ENCODE measurements around the gene KIF1A.

Gene KIF1A

GRCh38 chr2:240714747-240715725, 105.0 kb downstream of the KIF1A start:
- TF ChIP-seq JUND (IDR thresholded peaks at IDR 0.05; ENCODE audit: low read depth) = no peak
- peak in 1 of 2 experiments; percentile 15 for DNase-seq (ENCODE audit: low read depth in 1 of 2, low spot score in 1 of 2)
- in situ Hi-C loops (cut with HindIII; ENCODE audit: low pct_unique_long_range_greater_than_20kb, low sequenced_read_pairs) = no loop called here

GRCh38 chr2:240713928-240714746, 105.9 kb downstream of the KIF1A start:
- in situ Hi-C loops (cut with HindIII; ENCODE audit: low pct_unique_long_range_greater_than_20kb, low sequenced_read_pairs) = no loop called here
- TF ChIP-seq JUND (IDR thresholded peaks at IDR 0.05; ENCODE audit: low read depth) = no peak
- DNase-seq (ENCODE audit: low read depth in 1 of 2, low spot score in 1 of 2) = no peak

GRCh38 chr2:240713071-240713927, 106.7 kb downstream of the KIF1A start:
- no peak for DNase-seq (ENCODE audit: low read depth in 1 of 2, low spot score in 1 of 2)
- in situ Hi-C loops (cut with HindIII; ENCODE audit: low pct_unique_long_range_greater_than_20kb, low sequenced_read_pairs) = no loop called here
- TF ChIP-seq JUND (IDR thresholded peaks at IDR 0.05; ENCODE audit: low read depth) = no peak

- in situ Hi-C loops (cut with HindIII; ENCODE audit: low pct_unique_long_range_greater_than_20kb, low sequenced_read_pairs) = no loop called here
- TF ChIP-seq JUND (IDR thresholded peaks at IDR 0.05; ENCODE audit: low read depth) = no peak
- DNase-seq (ENCODE audit: low read depth in 1 of 2, low spot score in 1 of 2) = no peak
These were observed 107.9 kb downstream of the KIF1A start for GRCh38 chr2:240712121-240712520.

GRCh38 chr2:240711701-240712100, 108.3 kb downstream of the KIF1A start:
- in situ Hi-C loops (cut with HindIII; ENCODE audit: low pct_unique_long_range_greater_than_20kb, low sequenced_read_pairs) = no loop called here
- TF ChIP-seq JUND (IDR thresholded peaks at IDR 0.05; ENCODE audit: low read depth) = no peak
- no peak for DNase-seq (ENCODE audit: low read depth in 1 of 2, low spot score in 1 of 2)

GRCh38 chr2:240711296-240711695, 108.7 kb downstream of the KIF1A start:
- in situ Hi-C loops (cut with HindIII; ENCODE audit: low pct_unique_long_range_greater_than_20kb, low sequenced_read_pairs) = no loop called here
- no peak for TF ChIP-seq JUND (IDR thresholded peaks at IDR 0.05; ENCODE audit: low read depth)
- DNase-seq (ENCODE audit: low read depth in 1 of 2, low spot score in 1 of 2) = no peak

- no peak for DNase-seq (ENCODE audit: low read depth in 1 of 2, low spot score in 1 of 2)
These were observed 111.6 kb downstream of the KIF1A start for GRCh38 chr2:240708457-240708856.

GRCh38 chr2:240707821-240708220, 112.2 kb downstream of the KIF1A start:
- TF ChIP-seq JUND (IDR thresholded peaks at IDR 0.05; ENCODE audit: low read depth) = no peak
- DNase-seq (ENCODE audit: low read depth in 1 of 2, low spot score in 1 of 2) = no peak
- in situ Hi-C loops (cut with HindIII; ENCODE audit: low pct_unique_long_range_greater_than_20kb, low sequenced_read_pairs) = no loop called here

More at GRCh38 chr2:240708457-240708856, 111.6 kb downstream of the KIF1A start:
- no peak for TF ChIP-seq JUND (IDR thresholded peaks at IDR 0.05; ENCODE audit: low read depth)
- in situ Hi-C loops (cut with HindIII; ENCODE audit: low pct_unique_long_range_greater_than_20kb, low sequenced_read_pairs) = no loop called here

GRCh38 chr2:240707043-240707756, 112.8 kb downstream of the KIF1A start:
- DNase-seq (ENCODE audit: low read depth in 1 of 2, low spot score in 1 of 2) = no peak
- in situ Hi-C loops (cut with HindIII; ENCODE audit: low pct_unique_long_range_greater_than_20kb, low sequenced_read_pairs) = no loop called here
- no peak for TF ChIP-seq JUND (IDR thresholded peaks at IDR 0.05; ENCODE audit: low read depth)

- in situ Hi-C loops (cut with HindIII; ENCODE audit: low pct_unique_long_range_greater_than_20kb, low sequenced_read_pairs) = no loop called here
- TF ChIP-seq JUND (IDR thresholded peaks at IDR 0.05; ENCODE audit: low read depth) = no peak
- no peak for DNase-seq (ENCODE audit: low read depth in 1 of 2, low spot score in 1 of 2)
These were observed 114.7 kb downstream of the KIF1A start for GRCh38 chr2:240705204-240705791.

GRCh38 chr2:240704651-240705050, 115.4 kb downstream of the KIF1A start:
- in situ Hi-C loops (cut with HindIII; ENCODE audit: low pct_unique_long_range_greater_than_20kb, low sequenced_read_pairs) = no loop called here

More at GRCh38 chr2:240704651-240705050, 115.4 kb downstream of the KIF1A start:
- TF ChIP-seq JUND (IDR thresholded peaks at IDR 0.05; ENCODE audit: low read depth) = no peak
- no peak for DNase-seq (ENCODE audit: low read depth in 1 of 2, low spot score in 1 of 2)

Measured in T47D (cell line).